NCI-H526 (cell line): ENCODE data around the gene PRPF40A.

Experiments used
- DNase-seq, 2 experiments: peaks; one replicate each; lab custom pipeline; 2025; lab: John Stamatoyannopoulos, UW

The PRPF40A gene

DNA sequence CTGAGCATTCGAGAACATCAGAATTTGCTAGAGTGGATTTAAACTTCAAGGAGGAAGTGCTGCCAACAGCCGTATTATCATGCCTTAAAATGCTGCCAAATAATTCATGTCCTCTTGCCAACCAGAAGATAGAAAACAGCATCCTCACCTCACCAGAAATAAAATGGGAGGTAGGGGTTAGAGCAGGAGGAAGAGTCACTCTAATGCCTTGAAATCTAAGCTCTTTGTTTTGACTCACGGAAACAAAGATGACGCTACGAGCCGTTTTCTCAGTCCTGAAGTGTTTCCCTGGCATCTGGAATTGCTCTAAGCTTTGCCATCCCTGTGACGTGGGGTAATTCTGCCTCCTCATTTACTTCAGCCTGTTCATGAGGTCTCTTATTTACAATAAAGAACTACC is 97.1 kb downstream of the PRPF40A start:
- DNase-seq: no peak

DNA sequence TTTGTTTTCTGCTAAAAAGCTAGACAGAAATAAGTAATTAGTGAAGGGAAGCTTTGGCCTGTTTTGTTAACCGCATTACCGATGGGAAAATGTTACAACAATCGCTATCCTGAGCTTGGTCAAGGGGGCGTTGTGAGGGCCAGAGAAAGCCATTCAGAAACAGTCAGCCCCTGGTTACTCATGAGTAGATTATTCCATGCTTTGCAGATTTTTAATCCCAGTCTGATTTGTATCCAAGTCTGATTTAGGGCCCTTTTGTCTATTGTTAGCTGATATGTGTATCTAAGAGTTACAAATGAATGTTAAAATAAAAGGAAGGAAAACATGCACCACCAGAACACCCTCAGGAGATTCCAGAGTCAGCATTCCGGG is 99.1 kb downstream of the PRPF40A start:
- no peak for DNase-seq

DNA sequence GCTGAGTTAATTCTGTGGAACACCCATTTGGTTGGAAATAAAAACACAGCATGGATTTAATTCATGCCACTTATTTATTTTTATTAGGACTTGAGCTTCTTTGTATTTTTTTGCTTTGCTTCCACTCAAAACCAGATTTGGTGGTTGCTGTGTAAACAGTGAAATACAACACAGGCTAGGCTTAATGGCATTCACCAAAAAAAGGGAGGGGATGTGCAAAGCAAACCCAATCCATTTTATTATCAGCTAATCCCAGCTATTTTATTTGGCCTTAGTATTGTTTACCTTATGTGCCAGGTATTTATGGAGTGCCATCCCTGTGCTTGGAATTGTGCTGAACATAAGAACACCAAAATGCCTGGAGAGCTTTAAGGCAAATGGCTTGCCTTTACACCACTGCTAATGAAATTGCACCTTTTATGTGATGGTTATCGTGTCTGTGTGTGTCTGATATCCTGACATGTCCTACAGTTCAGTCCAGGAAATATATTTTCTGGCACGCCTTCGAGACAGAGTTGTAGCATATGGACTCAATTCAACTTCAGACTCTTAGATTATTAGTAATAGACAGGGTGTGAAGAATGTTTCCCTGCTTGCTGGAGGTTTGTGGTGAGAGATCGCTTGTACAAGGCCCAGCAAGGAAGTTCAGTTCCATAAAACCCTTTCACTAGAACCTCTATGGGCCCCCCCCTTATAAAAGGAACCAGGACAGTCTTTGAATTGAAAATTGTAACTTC is 99.6 kb downstream of the PRPF40A start:
- DNase-seq: no peak

DNA sequence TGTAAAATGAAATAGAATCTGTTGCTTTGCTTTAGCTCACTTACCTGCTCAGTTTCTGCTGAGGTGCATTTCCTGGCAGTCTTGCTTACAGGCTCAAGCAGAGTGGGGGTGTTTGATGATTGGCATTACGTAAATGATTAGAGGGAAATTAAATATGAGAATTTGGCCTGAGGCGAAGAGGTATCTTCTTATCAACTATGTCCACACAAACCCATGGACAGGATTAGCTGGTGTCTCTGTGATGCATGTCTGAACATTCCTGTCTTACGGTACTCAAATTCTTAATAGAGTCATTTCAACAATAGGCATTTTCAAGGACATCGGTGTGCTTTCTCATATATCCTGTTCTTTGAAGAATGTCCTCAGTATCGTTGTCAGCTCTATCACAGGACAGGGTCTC is 102.1 kb downstream of the PRPF40A start:
- DNase-seq: no peak

GRCh38 chr2:152613235-152613634 is 104.0 kb downstream of the PRPF40A start:
- DNase-seq: no peak

GRCh38 chr2:152611458-152612231 is 105.6 kb downstream of the PRPF40A start:
- no peak for DNase-seq

- no peak for DNase-seq
Measured at GRCh38 chr2:152609699-152610098, 107.6 kb downstream of the PRPF40A start.

DNA sequence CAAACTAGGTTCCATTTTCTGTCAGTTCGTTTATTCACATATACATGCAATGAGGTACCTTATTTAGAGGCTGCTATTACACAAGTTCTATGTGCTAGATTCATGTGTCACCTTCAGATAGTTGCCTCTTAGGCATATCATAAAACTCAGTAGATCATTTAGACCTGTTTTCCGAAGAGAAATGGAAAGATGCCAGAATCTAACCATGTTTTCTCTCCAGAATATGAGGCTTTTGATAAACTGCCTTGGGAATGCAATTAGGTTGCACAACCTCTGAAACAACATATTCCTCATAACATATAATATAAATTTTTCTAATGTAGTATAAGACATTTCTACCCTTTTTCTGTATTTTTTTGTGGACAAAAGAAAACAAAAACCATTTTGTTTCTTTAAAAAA is 108.1 kb downstream of the PRPF40A start:
- no peak for DNase-seq

GRCh38 chr2:152607793-152608300 is 109.4 kb downstream of the PRPF40A start:
- DNase-seq: no peak

DNA sequence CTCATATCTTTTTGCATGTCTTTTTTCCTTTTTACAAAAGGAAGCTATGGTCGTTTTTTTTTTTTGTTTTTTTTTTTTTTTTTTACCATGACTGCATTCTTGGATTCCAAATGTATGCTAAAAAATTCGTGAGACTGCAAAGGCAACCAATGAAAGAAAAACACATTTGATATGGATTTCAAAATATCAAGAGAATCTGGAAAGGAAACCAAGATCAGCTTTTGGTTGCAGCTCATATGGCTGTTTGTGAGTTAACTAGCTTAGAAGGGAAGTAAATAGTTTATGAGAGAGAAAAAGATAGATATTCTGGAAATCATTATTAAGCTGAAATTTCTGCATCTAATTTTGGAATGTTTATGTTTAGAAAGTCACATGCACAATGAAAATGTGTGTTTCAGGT is 110.3 kb downstream of the PRPF40A start:
- no peak for DNase-seq

GRCh38 chr2:152606081-152606480 is 111.2 kb downstream of the PRPF40A start:
- DNase-seq: no peak

- DNase-seq: no peak
Measured at GRCh38 chr2:152603166-152603565, 114.1 kb downstream of the PRPF40A start.

DNA sequence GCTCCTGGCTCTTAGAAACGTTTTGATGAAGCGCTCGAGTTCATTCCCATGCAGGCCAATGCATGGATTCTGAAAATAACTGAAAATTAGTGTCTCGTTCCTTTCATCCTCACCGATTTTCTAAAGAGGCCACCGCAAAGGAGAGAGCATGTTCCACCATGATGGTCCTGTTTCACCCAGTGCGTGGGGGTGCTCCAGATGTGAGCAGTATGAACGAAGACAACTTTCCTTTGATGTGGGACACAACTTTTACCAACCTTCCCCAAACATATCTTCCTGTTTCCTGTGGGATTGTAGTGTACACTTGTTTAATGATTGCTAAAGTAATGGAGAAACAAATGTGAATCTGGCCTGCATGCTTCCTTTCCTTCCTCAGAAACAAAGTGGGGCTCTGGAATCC is 114.5 kb downstream of the PRPF40A start:
- no peak for DNase-seq
